GM19438 (cell line): ENCODE data around the gene RIMBP2.

Experiments
- ATAC-seq: cut with Tn5 transposase; IDR thresholded peaks from one replicate; pipeline ENCODE4 v1.9.1; 2021; ENCODE audit warnings: low read depth; ENCODE audit not compliant: unreplicated experiment

Gene RIMBP2

DNA sequence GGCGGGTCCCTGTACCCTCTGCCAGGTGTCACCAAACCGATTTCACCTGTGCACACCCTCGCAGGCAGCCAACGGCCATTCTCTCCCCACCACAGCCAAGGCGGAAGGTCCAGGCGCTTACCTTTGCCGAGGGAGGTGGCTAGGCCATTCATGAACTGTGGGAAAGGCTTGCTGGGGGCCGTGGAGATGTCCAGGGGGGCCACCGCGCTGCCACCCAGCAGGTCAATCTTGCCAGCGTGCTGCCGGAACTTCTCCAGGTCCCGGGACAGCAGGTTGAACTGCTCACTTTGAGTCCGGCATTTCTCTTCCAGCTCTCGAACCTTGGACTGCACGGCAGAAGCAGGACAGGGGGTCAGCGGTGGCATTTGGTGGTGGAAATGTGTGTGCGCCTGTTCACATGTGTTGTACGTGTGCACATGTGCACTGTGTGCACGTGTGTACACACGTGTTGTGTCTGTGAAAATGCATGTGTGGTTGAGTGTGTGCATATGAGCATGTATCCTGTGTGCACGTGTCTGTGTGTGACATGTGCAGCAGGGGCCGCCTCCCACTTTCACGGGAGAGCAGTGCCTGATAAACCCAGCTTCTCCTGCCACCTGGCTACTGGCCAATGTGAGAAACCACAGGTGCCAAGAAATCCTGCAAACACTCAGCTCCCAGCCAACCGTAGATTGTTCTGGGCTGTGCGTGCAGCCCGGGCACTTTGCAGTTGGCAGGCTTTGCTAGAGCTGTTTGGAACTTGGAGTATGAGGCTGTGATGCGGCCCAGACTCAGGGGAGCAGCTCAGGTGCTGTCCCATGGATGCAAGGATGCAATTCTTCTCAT lies 259.5 kb downstream of the RIMBP2 start:
- no peak for ATAC-seq

DNA sequence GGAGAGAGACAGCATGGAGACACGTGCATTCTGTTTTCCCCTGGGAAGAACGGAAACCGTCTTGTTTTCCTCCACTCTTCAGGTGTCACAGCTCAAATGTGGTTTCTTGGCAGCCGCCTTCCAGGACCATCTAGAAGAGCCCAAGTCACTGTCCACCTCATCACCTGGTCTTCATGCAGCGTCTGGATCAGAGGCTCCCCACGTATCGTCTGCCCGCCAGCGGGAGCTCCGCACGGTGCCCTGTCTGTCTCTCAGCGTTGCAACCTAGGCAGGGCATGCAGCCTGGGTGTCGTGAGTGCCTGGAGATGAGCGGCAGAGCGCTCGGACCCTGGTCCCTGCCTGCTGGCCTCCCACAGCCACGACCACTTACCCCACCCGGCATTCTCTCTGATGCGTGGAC lies 260.9 kb downstream of the RIMBP2 start:
- ATAC-seq: no peak

DNA sequence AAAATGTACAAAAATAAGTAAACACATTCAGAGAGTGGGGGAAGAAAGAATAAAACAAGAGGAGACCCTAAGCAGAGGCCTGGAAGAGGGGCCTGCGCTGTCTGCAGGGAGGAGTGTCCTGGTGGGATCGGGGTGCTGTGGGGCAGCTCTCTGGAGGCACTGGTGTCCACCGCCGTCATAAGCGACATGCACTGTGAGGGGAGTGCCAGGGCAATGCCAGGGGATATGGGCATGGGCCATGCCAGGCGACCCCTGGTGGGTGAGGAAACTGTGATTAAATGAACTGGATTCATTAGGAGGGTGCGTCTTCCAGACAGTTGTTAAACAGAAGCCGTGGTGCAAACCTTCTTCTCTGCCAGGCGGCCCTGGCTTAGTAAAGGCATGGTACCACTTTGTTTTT lies 261.8 kb downstream of the RIMBP2 start:
- ATAC-seq: no peak

DNA sequence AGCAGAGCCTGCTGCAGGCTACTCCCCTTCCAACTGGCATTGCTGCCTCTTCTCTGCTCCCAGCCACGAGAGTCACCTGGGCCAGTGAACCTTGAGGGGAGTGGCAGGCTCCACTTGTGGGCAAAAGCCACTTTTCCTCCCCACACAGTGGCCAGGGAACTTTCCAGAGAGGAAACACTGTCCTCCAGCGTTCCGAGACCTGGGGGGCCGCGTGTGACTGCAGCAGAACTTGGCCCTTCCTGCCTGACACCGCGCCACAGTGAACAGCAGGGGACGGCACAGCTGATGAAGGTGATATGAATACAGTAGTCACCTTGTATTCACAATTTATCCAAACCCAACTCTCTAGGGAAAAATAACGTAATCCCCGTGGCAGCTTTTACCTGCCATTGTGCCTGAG lies 263.6 kb downstream of the RIMBP2 start:
- no peak for ATAC-seq

DNA sequence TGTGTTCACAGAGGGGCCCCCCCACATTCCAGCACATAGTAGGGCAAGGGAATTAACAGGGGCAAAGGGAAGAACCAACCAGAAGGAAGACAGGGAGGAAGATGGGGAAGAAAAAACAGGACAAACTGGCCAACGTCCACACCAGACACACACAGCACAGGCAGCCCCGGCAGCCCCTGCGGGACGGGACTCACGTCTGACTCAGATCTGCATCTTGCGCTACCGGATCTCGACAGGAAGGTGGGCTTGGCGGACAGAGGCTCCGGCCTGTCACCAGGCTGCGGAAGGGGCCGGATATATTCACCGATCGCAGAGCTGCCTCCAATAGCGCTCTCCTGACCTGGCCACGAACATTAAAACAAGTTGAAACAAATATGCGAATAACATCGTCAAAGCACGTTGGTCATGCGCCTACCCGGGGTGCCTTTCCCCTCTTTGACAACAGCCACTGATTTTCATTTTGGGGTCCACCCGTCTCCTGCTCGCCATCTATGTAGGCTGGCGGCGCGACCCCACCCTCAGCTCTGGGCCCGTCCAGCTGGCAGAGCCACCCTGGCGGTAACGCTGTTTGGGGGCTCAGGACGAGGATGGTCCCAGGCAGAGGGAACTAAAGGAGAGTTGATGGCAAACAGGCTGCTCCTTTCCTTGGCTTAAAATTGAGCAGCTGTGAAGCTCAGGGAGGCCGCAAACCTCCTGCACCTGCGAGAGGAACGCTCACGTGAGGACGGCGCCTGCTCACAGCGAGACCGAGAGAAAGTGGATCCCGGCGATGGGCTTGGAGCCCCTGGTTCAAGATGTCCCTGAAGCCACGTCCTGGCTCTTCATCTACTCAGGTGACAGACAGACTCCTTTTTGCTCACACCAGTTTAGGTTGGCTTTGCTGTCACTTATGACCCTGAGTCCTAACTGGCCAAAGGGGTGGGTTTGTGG lies 264.8 kb downstream of the RIMBP2 start:
- ATAC-seq: no peak

DNA sequence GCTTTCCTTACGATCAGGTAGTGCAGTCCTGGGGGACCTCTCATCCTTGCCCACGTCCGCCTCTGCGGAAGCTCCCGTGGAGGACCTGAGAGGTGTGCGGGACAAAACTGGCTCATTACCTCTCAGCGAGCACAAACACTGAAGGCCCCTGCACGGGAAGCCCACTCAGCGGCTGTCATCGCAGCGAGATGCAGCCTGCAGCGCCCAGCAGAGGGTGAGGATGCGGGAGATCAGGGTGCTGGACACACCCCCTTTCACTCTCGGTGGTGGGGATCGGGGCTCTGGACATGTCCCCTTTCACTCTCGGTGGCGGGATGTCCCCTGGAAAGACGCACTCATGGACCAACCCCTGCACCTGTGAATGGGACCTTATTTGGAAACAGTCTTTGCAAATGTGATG lies 266.8 kb downstream of the RIMBP2 start:
- no peak for ATAC-seq

DNA sequence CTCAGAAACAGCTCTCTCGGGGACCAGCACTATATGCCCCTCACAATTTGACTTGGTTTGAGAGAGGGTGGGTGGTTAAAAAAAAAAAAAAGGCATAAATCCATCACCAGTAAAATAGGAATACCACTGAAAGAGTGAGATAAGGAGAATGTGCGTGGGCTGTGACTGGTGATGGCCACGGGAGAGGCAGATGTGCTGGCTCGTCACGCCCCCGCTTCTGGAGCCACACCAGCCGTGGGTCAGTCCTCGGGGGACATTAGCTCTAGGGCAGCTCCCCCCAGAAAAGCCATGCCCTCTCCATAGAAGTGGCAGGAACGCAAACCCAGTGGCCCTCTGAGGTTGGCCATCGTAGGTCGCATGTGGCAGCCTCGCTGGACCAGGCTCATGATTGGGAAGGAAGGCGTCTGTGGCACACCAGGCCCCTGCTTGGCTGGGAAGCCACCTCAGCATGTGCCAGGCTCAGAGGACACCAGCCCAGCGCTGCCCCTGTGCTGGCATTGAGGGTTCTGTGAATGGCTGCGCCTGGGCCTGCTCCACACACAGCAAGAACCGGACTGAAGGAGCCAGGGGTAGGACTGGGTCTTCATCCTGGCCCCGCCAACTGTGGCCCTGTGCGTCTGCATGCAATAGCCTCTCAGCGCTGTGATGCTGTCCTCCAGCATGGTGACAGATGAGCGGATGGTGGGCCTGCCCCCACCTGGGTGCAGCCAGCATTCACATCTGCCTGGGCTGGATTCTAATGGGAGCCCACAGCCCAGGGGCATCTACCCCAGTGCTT lies 267.9 kb downstream of the RIMBP2 start:
- ATAC-seq: no peak

DNA sequence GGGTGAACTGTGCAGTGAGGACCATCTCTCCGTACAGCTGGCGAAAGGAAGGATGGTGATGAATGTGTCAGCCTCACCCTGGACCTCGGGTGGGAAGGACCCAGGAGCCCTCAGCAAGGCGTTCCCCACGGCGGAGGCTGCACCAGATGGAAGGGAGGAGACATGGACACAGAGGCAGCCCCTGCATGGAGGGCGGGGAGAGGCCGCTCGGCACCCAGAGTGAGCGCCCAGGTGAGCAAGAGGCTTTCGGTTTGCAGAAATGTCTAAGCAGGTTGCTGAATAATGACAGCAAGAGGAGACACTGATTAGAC lies 268.5 kb downstream of the RIMBP2 start:
- no peak for ATAC-seq

DNA sequence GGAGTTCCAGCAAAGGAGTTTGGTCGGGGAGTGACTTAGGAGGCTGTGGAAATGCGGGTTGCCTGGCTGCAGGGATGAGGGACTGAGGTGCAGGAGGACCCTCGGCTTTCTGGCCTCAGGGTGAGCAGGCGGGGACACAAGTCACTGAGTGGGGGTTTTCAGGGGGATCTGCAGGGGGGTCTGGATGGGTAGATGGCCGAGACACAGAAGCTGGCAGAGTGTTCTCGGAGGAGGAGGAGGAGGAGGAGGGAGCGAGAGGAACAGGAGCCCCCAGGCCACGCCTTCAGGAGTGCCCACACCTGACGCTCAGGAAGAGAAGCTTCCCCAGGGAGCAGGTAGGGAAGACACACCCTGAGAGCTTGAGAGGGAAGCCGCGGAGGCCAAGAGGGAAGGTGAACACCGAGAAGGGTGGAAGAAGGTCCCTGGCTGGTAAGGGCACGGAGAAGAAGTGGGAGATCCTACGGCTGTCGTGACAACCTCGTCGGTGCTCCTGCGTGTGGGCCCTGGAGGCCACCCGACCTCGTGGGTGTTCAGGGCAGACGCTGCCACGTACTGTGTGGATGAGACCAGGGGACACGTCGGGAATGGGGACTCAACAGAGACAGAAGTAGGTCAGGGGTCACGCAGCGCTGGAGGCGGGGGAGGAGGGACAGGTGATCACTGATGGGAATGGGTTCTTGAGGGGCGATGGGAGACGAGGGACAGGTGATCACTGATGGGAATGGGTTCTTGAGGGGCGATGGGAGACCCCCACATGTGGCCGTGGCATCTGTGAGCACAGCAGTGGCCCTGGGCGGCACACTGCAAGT lies 269.0 kb downstream of the RIMBP2 start:
- ATAC-seq: no peak

DNA sequence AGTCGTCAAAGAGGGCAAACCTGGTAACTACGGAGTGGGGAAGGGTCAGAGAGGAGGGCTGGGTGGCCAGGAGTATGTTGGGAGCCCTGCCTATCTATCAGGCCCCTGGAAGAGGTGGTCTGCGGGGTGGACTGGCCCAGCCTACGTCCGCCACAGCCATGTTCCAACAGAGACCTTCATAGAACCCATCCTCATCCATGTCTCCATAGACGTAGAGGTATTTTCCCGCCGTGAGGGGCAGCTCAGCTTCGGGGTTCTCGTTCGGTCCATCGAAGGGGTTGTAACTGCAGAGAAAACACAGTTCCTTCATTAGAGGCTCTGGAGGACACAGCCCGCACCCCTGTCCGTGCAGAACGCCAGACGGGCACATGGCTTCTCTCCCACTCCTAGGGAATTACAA lies 271.1 kb downstream of the RIMBP2 start:
- no peak for ATAC-seq

DNA sequence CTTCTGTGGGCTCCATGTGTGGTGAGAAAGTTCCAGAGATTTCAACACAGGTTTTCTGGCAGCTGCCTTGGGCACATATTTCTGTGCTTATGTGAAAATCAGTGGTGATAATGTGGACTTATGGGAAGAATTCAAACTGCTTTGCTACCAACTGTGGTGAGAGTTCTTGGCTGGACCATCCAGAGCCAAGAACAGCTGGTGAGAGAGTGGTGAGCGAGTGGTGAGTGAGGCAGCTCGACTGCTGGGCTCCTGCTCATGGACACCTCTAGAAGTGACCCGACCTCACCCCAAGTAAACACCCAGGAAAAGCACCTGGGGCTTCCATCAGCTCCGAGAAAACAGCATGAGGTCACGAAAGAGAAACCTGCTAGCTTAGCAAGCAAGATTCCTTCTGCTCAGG lies 272.0 kb downstream of the RIMBP2 start:
- no peak for ATAC-seq

DNA sequence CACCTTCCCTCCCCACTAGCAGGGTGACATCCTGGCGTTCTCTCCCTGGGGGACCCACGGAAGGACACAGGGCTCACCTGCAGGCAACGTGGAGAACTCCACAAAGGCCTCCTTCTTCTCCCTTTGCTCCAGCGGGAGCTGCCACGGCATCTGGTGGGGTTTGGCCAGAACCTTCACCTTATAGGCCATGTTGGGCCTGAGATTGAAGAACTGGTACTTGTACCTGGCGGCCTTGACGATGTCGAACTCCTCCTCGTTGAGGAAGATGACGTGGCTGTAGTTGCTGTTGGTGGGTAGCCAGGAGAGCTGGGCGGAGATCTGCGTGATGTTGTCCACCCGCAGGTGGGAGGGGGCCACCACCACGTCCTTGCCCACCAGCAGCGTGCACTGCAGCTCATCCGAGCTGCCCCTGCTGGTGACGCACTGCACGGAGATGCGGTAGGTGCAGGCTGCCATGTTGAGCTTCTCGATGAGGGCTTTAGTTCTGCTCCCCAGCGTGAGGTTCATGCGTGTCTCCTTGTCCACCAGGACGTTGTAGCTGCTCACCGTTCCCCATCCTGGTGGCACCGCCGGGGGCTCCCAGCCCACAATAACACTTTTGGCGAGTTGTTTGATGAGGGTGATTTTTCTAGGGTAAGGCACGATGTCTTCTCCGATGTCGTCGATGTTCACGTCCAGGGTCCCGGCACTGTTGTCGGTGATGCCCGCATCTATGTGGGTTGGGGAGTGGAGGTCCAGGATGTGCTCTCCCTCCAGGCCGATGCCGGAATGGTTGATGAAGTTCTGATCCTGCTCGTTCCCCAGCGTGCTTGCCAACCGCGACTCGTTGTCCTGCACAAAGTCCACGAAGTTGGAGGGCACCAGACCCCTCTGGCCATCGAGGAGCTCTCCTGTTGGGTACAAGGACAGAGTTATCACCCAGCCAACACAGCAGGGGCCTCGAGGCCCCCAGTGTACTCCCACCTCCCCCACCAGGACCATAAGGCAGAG lies 274.0 kb downstream of the RIMBP2 start:
- no peak for ATAC-seq

DNA sequence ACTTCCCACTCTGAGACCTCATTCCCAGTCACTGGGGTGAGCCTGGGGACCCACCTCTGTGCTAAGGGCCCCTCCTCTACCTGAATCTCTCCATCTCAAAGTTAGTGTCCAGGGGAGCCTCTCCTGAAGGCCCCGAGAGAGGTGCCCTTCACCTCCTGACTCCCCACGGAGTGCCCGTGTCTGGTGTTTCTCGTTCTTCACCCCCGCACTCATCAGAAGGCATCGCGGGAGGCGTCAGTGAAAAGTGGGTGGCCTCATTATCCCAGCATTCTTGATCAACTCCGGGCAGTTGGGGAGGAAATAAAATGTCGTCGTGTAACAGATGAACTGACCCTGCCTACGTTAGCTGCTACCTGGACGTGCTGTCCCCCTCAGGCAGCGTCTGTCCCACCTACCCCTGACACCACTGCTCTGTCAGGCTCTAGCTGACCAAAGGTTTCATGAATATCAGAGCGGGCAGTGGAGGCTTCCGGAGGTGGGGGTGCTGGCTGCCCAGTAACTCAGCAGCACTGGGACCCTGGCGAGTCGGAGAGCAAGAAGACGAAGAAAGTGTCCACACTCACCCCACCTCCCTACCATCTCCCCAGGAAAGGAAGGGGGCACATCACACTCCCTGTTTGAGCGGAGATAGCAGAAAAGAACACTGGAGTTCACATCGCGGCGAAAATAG lies 275.6 kb downstream of the RIMBP2 start:
- no peak for ATAC-seq

DNA sequence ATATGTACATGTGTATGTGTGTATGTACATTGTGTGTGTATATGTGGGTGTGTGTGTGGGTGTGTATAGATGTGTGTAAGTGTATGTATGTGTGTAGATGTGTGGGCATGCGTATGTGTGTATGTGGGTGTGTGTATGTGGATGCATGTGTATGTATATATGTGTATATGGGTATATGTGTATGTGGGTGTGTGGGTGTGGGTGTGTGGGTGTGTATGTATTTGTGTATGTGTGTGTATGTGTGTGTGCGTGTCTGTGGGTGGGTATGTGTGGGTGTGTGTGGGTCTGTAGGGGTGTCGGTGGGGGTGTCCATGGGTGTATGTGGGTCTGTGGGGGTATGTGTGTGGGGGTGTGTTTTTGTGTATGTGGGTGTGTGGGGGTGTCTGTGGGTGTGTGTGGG lies 276.8 kb downstream of the RIMBP2 start:
- ATAC-seq: no peak

DNA sequence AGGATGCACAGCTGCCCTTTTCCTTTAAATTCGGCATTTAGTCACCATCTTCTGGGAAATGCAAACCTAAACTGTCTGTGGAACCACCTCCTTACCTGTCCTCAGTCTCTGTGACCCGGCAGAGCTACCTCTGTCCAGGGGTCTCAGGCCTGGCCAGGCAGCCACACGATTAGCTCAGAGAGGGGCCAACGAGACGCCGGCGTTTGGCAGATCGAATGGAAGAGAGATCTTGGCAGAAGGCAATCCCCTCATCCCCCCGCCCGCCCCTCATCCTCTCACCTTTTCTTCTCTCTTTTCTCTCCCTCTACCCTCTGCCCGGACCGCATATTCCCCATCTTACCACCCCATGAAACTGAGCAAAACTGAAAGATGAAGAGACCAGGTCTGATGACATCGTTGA lies 277.4 kb downstream of the RIMBP2 start:
- ATAC-seq: no peak

DNA sequence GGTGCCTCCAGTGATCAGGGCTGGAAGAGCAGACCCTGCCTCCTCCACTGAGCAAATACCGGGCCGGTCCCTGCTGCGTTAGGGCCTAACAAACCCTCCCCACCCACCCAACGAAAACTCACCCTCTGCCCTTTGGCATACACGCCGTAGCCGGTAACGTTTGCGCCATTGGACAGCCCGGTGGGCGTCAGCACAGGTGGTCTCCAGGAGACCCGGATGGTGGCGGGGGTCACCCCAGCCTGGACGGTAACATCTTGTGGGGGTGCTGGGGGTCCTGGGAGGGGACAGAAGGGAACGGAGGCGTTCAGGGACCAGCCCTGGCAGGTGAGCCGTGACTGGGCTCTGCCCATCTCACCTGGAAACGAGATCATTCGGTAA lies 277.9 kb downstream of the RIMBP2 start:
- no peak for ATAC-seq

DNA sequence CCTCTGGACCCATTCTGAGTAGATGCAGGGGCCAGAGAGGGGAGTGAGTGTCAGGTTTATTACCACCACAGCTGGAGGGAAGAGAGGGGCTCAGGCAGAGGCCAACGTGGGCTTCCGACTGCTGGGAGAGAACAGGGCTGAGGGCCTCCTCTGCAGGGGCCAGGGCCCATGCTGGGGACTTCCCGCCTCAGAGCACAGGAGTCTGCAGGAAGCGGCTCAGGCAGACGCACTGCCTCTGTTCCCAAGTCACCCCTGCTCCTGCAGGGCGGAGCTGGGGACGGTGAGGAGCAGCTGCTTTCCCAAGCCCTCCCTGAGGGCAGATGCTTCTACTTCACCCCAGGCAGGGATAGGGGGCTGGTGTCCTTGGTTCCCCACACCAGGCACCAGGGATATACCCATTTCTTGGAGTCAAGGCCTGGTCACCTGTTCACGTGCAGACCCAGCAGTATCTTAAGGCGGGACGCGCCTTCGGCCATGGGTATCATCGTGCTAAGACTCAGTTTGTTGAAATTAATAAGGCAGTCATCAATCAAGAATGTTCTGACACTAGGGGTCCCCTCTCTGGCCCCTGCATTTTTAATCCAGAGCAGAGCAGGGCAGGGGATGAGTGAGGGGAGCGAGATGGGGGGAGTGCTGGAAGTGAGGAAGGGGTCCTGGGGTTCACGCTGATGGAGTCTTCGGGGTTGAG lies 278.4 kb downstream of the RIMBP2 start:
- no peak for ATAC-seq
